Measurements from ENCODE around the gene FGF19. TPM values are rescaled to one million over a fixed set of nuclear protein-coding genes. Genes with fewer than 3 reads are reported as not detected.

Gene FGF19
- polyA plus RNA-seq, 1 donor: 0.04 TPM

DNA sequence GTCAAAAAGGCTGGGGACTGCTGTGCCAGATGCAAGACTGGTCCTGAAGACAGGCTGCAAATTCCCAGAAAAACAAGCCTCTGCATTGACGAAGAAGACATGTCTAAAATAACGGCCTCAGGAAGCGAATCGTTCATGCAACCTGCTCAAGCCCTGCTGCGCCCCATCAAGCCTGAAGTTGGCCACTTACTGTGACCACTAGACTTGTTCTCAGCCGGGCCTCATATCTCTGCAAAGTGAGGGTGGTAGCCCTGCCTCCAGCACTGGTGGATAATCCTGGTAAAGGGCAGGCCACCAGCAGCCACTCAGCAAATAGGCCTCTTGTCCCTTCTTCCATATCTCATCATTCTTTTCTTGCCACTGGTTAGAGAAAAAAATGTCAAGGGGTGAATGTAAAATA is 40.5 kb downstream of the FGF19 start:
- Histone ChIP-seq H3K36me3 (ENCODE audit: control insufficient read depth, insufficient read depth, low read length) (peaks cover 33% of the 10 kb centered on the region), H3K27me3 (ENCODE audit: control insufficient read depth, insufficient read depth, low read length) (no peaks in the 10 kb centered on the region), H3K27ac (ENCODE audit: low read length) (no peak overlapping the region), H3K4me3 (ENCODE audit: low read length) (no peak overlapping the region), H3K9me3 (ENCODE audit: control insufficient read depth, low read depth, low read length) (no peaks in the 10 kb centered on the region), H3K4me1 (ENCODE audit: control insufficient read depth, insufficient read depth, low read length) (no peaks in the 10 kb centered on the region)
- WGBS (ENCODE audit: insufficient coverage, low lambda C conversion rate): no CpG with 5 or more reads among the region's 6 CpGs
- DNase-seq: no peak

DNA sequence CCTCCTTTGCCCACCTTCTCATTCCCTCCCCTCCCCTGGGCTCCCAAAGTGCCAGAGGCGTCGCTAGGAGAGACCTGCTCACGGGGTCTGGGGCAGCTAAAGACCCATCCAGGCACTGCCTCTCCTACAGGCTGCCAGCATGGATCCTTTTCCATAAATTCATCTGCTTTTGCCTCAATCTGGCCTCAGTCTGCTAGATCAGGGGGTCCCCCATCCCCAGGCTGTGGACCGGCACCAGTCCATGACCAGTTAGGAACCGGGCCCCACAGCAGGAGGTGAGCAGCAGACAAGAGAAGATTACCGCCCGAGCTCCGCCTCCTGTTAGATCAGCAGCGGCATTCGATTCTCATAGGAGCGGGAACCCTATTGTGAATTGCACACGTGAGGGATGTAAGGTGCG is 41.0 kb downstream of the FGF19 start:
- Histone ChIP-seq H3K4me1 (ENCODE audit: control insufficient read depth, insufficient read depth, low read length) (no peaks in the 10 kb centered on the region), H3K36me3 (ENCODE audit: control insufficient read depth, insufficient read depth, low read length) (peaks cover 33% of the 10 kb centered on the region), H3K27me3 (ENCODE audit: control insufficient read depth, insufficient read depth, low read length) (no peaks in the 10 kb centered on the region), H3K9me3 (ENCODE audit: control insufficient read depth, low read depth, low read length) (peaks cover 2% of the 10 kb centered on the region), H3K27ac (ENCODE audit: low read length) (no peak overlapping the region), H3K4me3 (ENCODE audit: low read length) (no peak overlapping the region)
- 87% methylated on average over 3 of the region's 13 CpGs for WGBS (ENCODE audit: insufficient coverage, low lambda C conversion rate)
- no peak for DNase-seq

DNA sequence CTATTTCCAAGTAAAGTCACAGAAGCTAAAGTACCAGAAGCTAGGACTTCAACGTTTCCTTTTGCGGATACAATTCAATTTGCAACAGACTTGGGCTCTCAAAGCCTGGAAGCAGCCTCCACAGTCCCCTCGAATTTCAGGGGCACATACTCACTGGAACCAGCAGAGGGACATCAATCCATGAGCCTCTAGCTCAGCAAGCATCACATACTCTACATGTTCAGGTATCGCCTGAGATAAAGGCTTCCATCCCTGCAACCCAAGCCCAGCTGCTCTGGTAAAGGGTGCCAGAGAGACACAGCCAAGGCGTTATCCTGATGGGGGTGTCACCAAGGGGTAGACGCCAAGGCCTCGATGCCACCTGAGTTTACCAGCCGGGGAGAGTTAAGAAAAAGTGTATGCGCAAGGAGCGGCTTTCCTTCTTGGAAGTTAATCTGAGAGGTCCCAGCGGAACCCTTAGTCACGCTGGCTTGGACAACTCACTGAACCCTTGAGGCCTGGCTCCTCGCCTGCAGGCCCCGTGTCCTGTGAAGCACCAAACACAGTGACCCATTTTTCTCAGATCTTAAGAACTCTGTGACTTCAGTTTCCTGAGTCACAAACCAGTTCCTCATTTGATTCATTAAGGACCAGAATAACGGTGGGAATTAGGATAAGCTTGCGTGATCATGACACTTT is 41.7 kb downstream of the FGF19 start:
- no peak overlapping the region for H3K27ac ChIP-seq (ENCODE audit: low read length)
- WGBS (ENCODE audit: insufficient coverage, low lambda C conversion rate): 93% methylated on average over 2 of the region's 16 CpGs
- peaks cover 27% of the 10 kb centered on the region for H3K36me3 ChIP-seq (ENCODE audit: control insufficient read depth, insufficient read depth, low read length)
- H3K9me3 ChIP-seq (ENCODE audit: control insufficient read depth, low read depth, low read length): peaks cover 2% of the 10 kb centered on the region
- no peaks in the 10 kb centered on the region for H3K4me1 ChIP-seq (ENCODE audit: control insufficient read depth, insufficient read depth, low read length)
- no peak for DNase-seq
- H3K27me3 ChIP-seq (ENCODE audit: control insufficient read depth, insufficient read depth, low read length): no peaks in the 10 kb centered on the region
- H3K4me3 ChIP-seq (ENCODE audit: low read length): no peak overlapping the region

DNA sequence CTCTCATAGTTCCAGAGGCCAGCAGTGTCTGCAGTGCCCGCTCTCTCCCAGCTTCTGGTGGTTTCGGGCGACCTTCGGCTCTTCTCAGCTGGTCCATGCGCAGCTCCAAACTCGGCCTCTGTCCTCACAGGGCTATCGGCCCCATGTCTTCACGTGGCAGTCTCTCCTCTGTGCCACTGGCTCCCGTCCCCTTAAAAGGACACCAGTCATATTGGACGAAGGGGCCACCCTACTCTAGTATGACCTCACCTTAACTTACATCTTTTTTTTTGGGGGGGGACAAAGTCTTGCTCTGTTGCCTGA is 42.5 kb downstream of the FGF19 start:
- Histone ChIP-seq H3K27me3 (ENCODE audit: control insufficient read depth, insufficient read depth, low read length) (no peaks in the 10 kb centered on the region), H3K4me3 (ENCODE audit: low read length) (no peak overlapping the region), H3K36me3 (ENCODE audit: control insufficient read depth, insufficient read depth, low read length) (peaks cover 19% of the 10 kb centered on the region), H3K4me1 (ENCODE audit: control insufficient read depth, insufficient read depth, low read length) (no peaks in the 10 kb centered on the region), H3K27ac (ENCODE audit: low read length) (no peak overlapping the region), H3K9me3 (ENCODE audit: control insufficient read depth, low read depth, low read length) (peaks cover 2% of the 10 kb centered on the region)
- WGBS (ENCODE audit: insufficient coverage, low lambda C conversion rate): 100% methylated on average over 1 of the region's 10 CpGs
- DNase-seq: no peak

DNA sequence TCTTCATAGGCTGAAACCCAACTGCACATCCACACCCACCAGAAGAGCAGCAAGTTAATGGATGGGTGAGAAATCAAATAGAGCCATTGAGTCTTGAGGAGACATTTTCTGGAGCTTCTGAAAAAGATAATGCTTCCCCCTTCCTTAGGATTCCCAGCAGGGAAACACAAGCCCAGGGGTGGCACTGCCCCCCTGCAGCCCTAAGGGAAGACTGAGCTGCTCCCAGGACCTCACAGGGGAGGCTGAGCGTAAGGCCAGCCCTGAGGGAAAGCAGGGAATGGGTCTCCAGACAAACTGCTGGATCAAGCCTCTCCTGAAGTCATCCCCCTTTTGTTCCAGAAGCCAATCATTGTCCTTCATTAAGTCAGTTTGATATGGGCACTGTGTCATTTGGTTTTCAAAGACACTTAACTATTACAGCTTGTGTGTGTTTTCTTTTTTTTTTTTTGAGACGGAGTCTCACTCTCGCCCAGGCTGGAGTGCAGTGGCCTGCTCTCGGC is 43.8 kb downstream of the FGF19 start:
- peaks cover 11% of the 10 kb centered on the region for H3K36me3 ChIP-seq (ENCODE audit: control insufficient read depth, insufficient read depth, low read length)
- peaks cover 6% of the 10 kb centered on the region for H3K4me1 ChIP-seq (ENCODE audit: control insufficient read depth, insufficient read depth, low read length)
- no peak for DNase-seq
- WGBS (ENCODE audit: insufficient coverage, low lambda C conversion rate): no CpG with 5 or more reads among the region's 4 CpGs
- peaks cover 2% of the 10 kb centered on the region for H3K9me3 ChIP-seq (ENCODE audit: control insufficient read depth, low read depth, low read length)
- H3K27me3 ChIP-seq (ENCODE audit: control insufficient read depth, insufficient read depth, low read length): no peaks in the 10 kb centered on the region
- no peak overlapping the region for H3K27ac ChIP-seq (ENCODE audit: low read length)
- H3K4me3 ChIP-seq (ENCODE audit: low read length): no peak overlapping the region

DNA sequence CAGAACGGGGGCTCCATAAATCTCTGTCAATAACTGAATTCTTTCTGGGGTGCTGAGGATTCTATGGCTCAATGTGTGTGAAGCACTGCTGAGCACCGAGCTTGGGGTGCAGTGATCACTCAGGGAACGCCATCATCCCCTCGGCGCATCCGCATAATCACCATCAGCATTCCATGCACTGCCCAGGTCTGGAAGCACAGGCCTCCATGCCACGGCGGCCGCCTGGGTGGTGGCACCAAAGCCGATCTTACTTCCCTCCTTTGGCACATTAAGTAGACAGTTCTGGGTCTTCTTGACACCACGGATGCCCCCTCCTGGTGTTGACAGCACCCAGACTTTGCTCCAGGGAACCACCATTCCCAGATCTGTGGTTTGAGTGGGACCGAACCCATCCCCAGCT is 44.2 kb downstream of the FGF19 start:
- Histone ChIP-seq H3K4me3 (ENCODE audit: low read length) (no peak overlapping the region), H3K4me1 (ENCODE audit: control insufficient read depth, insufficient read depth, low read length) (peaks cover 10% of the 10 kb centered on the region), H3K27ac (ENCODE audit: low read length) (no peak overlapping the region), H3K9me3 (ENCODE audit: control insufficient read depth, low read depth, low read length) (peaks cover 2% of the 10 kb centered on the region), H3K36me3 (ENCODE audit: control insufficient read depth, insufficient read depth, low read length) (peaks cover 7% of the 10 kb centered on the region), H3K27me3 (ENCODE audit: control insufficient read depth, insufficient read depth, low read length) (no peaks in the 10 kb centered on the region)
- WGBS (ENCODE audit: insufficient coverage, low lambda C conversion rate): no CpG with 5 or more reads among the region's 12 CpGs
- no peak for DNase-seq

DNA sequence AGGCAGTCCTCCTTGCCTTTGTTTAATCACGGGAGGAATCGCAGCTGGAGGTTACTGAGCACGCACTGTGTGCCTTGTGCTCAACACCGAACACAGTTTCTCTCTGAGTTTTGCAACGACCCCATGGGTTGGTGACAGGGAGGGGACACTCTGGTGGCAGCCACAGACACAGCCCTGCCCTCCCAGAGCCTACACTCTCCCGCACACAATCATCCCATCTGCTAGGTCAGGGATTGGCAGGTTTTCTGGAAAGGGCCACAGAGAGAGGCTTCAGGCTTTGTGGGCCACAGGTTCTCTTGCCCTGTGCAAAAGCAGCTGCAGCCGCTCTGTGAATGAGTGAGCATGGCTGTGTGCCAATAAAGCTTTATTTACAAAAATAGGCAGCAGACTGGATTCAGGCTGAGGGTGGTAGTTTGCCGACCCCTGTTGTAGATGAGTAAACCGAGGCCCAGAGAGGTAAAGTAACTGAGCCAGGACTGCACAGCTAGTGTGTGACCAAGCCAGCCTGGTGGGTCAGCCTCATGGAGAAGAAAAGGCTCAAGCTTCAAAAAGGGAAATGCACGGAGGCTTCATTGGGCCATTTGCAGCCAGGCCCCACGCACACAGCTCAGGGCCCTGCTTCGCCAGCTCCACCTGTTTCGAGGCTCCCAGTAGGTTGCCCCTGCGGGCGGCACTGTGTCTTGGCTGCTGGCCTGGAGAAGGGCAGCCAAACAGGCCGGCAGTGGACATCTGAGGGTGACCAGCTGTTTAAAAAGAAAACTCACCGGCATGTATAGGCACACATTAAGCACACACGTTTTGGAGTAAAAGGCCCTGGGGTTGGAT is 45.0 kb downstream of the FGF19 start:
- Histone ChIP-seq H3K4me3 (ENCODE audit: low read length) (no peak overlapping the region), H3K4me1 (ENCODE audit: control insufficient read depth, insufficient read depth, low read length) (peaks cover 13% of the 10 kb centered on the region), H3K9me3 (ENCODE audit: control insufficient read depth, low read depth, low read length) (peaks cover 6% of the 10 kb centered on the region), H3K36me3 (ENCODE audit: control insufficient read depth, insufficient read depth, low read length) (peaks cover 7% of the 10 kb centered on the region), H3K27me3 (ENCODE audit: control insufficient read depth, insufficient read depth, low read length) (no peaks in the 10 kb centered on the region), H3K27ac (ENCODE audit: low read length) (no peak overlapping the region)
- no peak for DNase-seq
- no CpG with 5 or more reads among the region's 18 CpGs for WGBS (ENCODE audit: insufficient coverage, low lambda C conversion rate)

DNA sequence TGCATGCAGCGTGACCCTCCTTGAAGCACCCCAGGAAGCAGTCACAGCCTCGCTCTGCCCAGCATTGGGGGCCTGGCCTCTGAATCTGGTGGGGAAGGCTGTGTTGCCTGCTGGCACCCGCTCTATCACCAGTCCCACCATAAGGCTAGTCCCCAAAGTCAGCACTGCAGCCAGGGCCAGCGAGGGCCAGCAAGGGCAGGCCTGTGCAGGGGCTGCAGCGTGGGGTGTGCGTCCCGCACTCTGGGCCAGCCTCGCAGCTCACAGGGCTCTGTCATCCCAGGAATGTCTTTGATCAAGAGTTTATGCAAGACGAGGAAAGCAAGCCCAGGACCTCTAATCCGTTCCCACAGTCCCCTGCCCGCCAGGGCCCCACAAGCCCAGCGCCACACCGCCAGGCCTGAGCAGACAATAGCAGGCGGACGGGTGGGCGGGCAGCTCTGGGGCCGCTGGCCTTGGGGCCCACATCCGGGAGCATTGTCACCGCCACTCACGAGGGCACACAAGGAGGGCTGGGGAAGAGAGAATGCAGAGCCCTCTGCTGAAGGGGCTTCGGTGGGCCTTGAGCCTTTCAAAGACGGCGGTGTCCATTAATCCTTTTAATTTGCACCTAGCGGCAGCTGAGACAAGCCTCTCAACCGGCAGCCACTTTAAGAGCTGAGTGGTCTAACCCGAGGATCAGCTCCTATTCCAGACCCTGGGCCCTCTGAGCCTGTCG is 45.8 kb downstream of the FGF19 start:
- no peak for DNase-seq
- Histone ChIP-seq H3K4me1 (ENCODE audit: control insufficient read depth, insufficient read depth, low read length) (peaks cover 13% of the 10 kb centered on the region), H3K27ac (ENCODE audit: low read length) (no peak overlapping the region), H3K36me3 (ENCODE audit: control insufficient read depth, insufficient read depth, low read length) (peaks cover 11% of the 10 kb centered on the region), H3K27me3 (ENCODE audit: control insufficient read depth, insufficient read depth, low read length) (no peaks in the 10 kb centered on the region), H3K9me3 (ENCODE audit: control insufficient read depth, low read depth, low read length) (peaks cover 12% of the 10 kb centered on the region), H3K4me3 (ENCODE audit: low read length) (no peak overlapping the region)
- no CpG with 5 or more reads among the region's 27 CpGs for WGBS (ENCODE audit: insufficient coverage, low lambda C conversion rate)

DNA sequence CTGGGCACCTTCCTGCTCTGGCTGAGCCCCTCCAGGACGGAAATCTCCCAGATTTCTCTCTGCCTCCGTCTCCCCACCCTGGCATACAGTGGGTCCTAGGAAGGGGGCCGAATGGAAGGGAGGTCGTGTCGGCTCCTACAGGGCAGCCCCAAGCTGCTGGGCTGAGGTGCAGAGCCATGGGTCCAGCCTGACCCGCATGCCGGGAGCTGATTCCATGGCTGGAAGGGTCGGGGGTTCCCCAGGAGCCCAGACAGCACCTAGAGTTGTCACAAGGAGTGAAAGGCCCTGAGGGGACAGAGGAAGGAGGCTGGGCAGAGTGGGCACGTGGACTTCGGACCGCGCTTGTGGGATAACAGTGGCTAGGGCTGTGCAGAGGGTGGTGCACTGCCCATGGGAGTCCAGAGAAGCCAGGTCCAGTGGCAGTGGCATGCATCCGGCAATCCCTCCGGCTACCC is 46.3 kb downstream of the FGF19 start:
- Histone ChIP-seq H3K27ac (ENCODE audit: low read length) (no peak overlapping the region), H3K27me3 (ENCODE audit: control insufficient read depth, insufficient read depth, low read length) (no peaks in the 10 kb centered on the region), H3K4me3 (ENCODE audit: low read length) (no peak overlapping the region), H3K36me3 (ENCODE audit: control insufficient read depth, insufficient read depth, low read length) (peaks cover 11% of the 10 kb centered on the region), H3K9me3 (ENCODE audit: control insufficient read depth, low read depth, low read length) (peaks cover 18% of the 10 kb centered on the region), H3K4me1 (ENCODE audit: control insufficient read depth, insufficient read depth, low read length) (peaks cover 13% of the 10 kb centered on the region)
- WGBS (ENCODE audit: insufficient coverage, low lambda C conversion rate): no CpG with 5 or more reads among the region's 14 CpGs
- no peak for DNase-seq
